ENCODE results near the gene HTRA3. TPM values are rescaled to one million over a fixed set of nuclear protein-coding genes. Genes with fewer than 3 reads are reported as not detected.

Gene HTRA3
- total and polyA plus RNA-seq, 4 donors, result 0.36 to 1.2 (median 1.1) TPM

GRCh38 chr4:8244001-8244757 lies 25.4 kb upstream of the HTRA3 start (continued):
- TF ChIP-seq ZBTB33 (IDR thresholded peaks at IDR 0.05), result no peak
- TF ChIP-seq FOXA2 (IDR thresholded peaks at IDR 0.05), result no peak
- no peak for TF ChIP-seq RXRA (IDR thresholded peaks at IDR 0.05)
- TF ChIP-seq HNF4G (IDR thresholded peaks at IDR 0.05), result no peak
- TF ChIP-seq TAF1 (conservative IDR thresholded peaks at IDR 0.05), result no peak
- TF ChIP-seq ATF3 (IDR thresholded peaks at IDR 0.05), result no peak
- no peak for TF ChIP-seq HNF4A (conservative IDR thresholded peaks at IDR 0.05)

- TF ChIP-seq HNF4G (IDR thresholded peaks at IDR 0.05) (no peak), YY1 (IDR thresholded peaks at IDR 0.05) (no peak), FOXA1 (IDR thresholded peaks at IDR 0.05) (no peak), SP1 (IDR thresholded peaks at IDR 0.05) (no peak), GABPA (IDR thresholded peaks at IDR 0.05 in 1 of 2, conservative IDR thresholded peaks at IDR 0.05 in 1 of 2) (no peak), HNF4A (conservative IDR thresholded peaks at IDR 0.05) (no peak)
- Histone ChIP-seq H3K27me3 (ENCODE audit: control insufficient read depth in 4 of 4, insufficient read depth in 4 of 4, low read length in 3 of 4) (no peaks in the 10 kb centered on the region), H3K36me3 (ENCODE audit: control insufficient read depth in 4 of 4, insufficient read depth in 3 of 4, low read depth in 1 of 4, low read length in 3 of 4) (peaks cover 0 to 6% (median 3%) of the 10 kb centered on the region in 4 donors), H3K27ac (ENCODE audit: low read depth in 1 of 2, low read length in 2 of 2) (no peak overlapping the region), H3K9ac (ENCODE audit: low read depth in 1 of 2, low read length in 2 of 2) (no peak overlapping the region), H3K9me3 (ENCODE audit: control insufficient read depth in 4 of 4, low read length in 3 of 4) (no peaks in the 10 kb centered on the region), H3K4me3 (ENCODE audit: low read depth in 1 of 3, low read length in 3 of 3) (no peak overlapping the region), H3K4me1 (ENCODE audit: control insufficient read depth in 4 of 4, insufficient read depth in 4 of 4, low read length in 3 of 4) (peaks cover 13 to 28% (median 18%) of the 10 kb centered on the region in 4 donors)
- no peak for DNase-seq (ENCODE audit: low spot score)
- 96% methylated on average over 19 of the region's 19 CpGs for WGBS
These were observed 24.6 kb upstream of the HTRA3 start for GRCh38 chr4:8244931-8245460.

GRCh38 chr4:8245884-8246833 lies 23.4 kb upstream of the HTRA3 start:
- peak overlapping the region; percentile 69 to 72 for H3K27ac ChIP-seq (ENCODE audit: low read depth in 1 of 2, low read length in 2 of 2)
- DNase-seq (ENCODE audit: low spot score), result no peak

More at GRCh38 chr4:8245884-8246833, 23.4 kb upstream of the HTRA3 start:
- Histone ChIP-seq H3K4me3 (ENCODE audit: low read depth in 1 of 3, low read length in 3 of 3) (no peak overlapping the region), H3K9me3 (ENCODE audit: control insufficient read depth in 4 of 4, low read length in 3 of 4) (no peaks in the 10 kb centered on the region), H3K36me3 (ENCODE audit: control insufficient read depth in 4 of 4, insufficient read depth in 3 of 4, low read depth in 1 of 4, low read length in 3 of 4) (peaks cover 0 to 4% (median 2%) of the 10 kb centered on the region in 4 donors), H3K9ac (ENCODE audit: low read depth in 1 of 2, low read length in 2 of 2) (no peak overlapping the region), H3K4me1 (ENCODE audit: control insufficient read depth in 4 of 4, insufficient read depth in 4 of 4, low read length in 3 of 4) (peaks cover 13 to 28% (median 18%) of the 10 kb centered on the region in 4 donors), H3K27me3 (ENCODE audit: control insufficient read depth in 4 of 4, insufficient read depth in 4 of 4, low read length in 3 of 4) (no peaks in the 10 kb centered on the region)
- 67% methylated on average over 31 of the region's 31 CpGs for WGBS
- no peak for TF ChIP-seq YY1 (IDR thresholded peaks at IDR 0.05)
- TF ChIP-seq HNF4A (conservative IDR thresholded peaks at IDR 0.05), result peak; percentile 48 to 64

Measured in liver (tissue), 9 donors.